Measurements from ENCODE around the gene CD80. TPM values are rescaled to one million over a fixed set of nuclear protein-coding genes. Genes with fewer than 3 reads are reported as not detected.

Gene CD80
- total and polyA plus RNA-seq, 2 of the 8 experiments (the other 6 are each of a cell fraction or from before 2014, with no cell fraction given) = 0.11 TPM; not detected in 1

DNA sequence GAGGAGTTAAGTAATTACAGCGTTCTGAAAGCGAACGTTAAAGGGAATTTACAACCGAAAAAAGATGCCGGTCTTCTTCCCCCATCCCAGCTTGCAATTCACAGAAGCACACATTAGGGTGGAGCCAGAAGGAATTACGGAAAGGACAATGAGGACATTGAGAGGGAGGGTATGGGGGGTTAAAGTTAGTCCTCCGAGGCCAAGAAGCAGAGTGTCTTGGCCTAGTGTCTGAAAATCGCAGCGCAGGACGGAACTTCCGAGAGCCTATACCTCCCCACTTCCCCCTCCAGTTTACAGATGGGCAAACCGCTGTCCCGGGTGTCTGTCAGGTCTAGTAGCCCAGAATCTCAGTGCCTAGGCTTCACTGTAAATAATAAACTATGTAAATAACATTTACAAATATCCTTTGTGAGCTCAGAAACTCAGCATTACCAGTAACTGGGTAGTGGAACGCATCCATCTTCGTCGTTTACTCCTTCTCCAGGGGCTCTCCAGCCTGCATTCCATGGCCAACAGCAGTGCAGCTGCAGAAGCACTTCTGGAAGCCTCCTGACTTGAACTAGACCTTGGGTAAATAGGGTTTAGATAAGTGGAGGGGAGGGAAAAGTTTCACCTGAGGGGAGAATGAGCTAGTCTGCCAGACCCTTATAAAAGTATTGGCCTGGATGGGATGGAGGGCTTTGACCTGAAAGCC lies 20.8 kb upstream of the CD80 start (continued):
- TF ChIP-seq TEAD4 (IDR thresholded peaks at IDR 0.05; ENCODE audit: low read depth, low read length) (peak; percentile 51), HDAC6 (IDR thresholded peaks at IDR 0.05; ENCODE audit: low read depth, low read length) (no peak), ASH2L (IDR thresholded peaks at IDR 0.05; ENCODE audit: low read length) (peak; percentile 14)
